GM12878 (cell line): ENCODE data around the gene ZSCAN20. TPM values are rescaled to one million over a fixed set of nuclear protein-coding genes. Genes with fewer than 3 reads are reported as not detected.

Source experiments
- CBFB ChIP-seq: IDR thresholded peaks from 2 replicates; pipeline ENCODE4 v1.6.1; 2016; ENCODE audit warnings: antibody characterized with exemption, low read depth
- EP300 ChIP-seq, 2 experiments: fragments of 150-350 bp in 1 of 2; IDR thresholded peaks; 2 replicates each; pipeline ENCODE4 v1.6.1; 2011 to 2012; ENCODE audit warnings: low read depth in 2 of 2, low read length in 2 of 2, borderline replicate concordance in 1 of 2, improper control_type of control experiment in 1 of 2, inconsistent platforms in 1 of 2; ENCODE audit not compliant: control insufficient read depth in 1 of 2
- FOS ChIP-seq: IDR thresholded peaks from 3 replicates; pipeline ENCODE4 v1.6.1; 2011; ENCODE audit warnings: borderline replicate concordance; ENCODE audit not compliant: insufficient read length; ENCODE audit errors: extremely low read depth
- IKZF1 ChIP-seq: fragments of 450-650 bp; conservative IDR thresholded peaks from 2 replicates; pipeline ENCODE4 v1.6.1; 2017; ENCODE audit warnings: antibody characterized with exemption, mild to moderate bottlenecking
- KLF5 ChIP-seq: fragments of 450-650 bp; IDR thresholded peaks from 2 replicates; pipeline ENCODE4 v1.6.1; 2014; ENCODE audit warnings: mild to moderate bottlenecking; ENCODE audit not compliant: partially characterized antibody
- LARP7 ChIP-seq: fragments of 450-650 bp; IDR thresholded peaks from 2 replicates; pipeline ENCODE4 v1.6.1; 2017; ENCODE audit warnings: mild to moderate bottlenecking
- MTA2 ChIP-seq: fragments of 450-650 bp; IDR thresholded peaks from 2 replicates; pipeline ENCODE4 v1.6.1; 2016; ENCODE audit warnings: low read depth, mild to moderate bottlenecking, moderate library complexity
- MXI1 ChIP-seq: fragments of 150-350 bp; IDR thresholded peaks from 2 replicates; pipeline ENCODE4 v1.6.1; 2011; ENCODE audit warnings: low read depth, mild to moderate bottlenecking, inconsistent platforms, low read length, improper control_type of control experiment
- NBN ChIP-seq: fragments of 450-650 bp; IDR thresholded peaks from 2 replicates; pipeline ENCODE4 v1.6.1; 2016
- POLR2A ChIP-seq: IDR thresholded peaks from 2 replicates; pipeline ENCODE4 v1.6.1; 2011; ENCODE audit warnings: low read depth, mild to moderate bottlenecking, low read length
- RBBP5 ChIP-seq: fragments of 200-600 bp; sonication (generic); conservative IDR thresholded peaks from 2 replicates; pipeline ENCODE4 v1.6.1; 2016
- RCOR1 ChIP-seq: conservative IDR thresholded peaks from 2 replicates; pipeline ENCODE4 v1.6.1; 2012; ENCODE audit warnings: low read depth, low read length, improper control_type of control experiment
- SMC3 ChIP-seq: IDR thresholded peaks from 2 replicates; pipeline ENCODE4 v1.6.1; 2011; ENCODE audit warnings: low read length, improper control_type of control experiment, borderline replicate concordance
- TBL1XR1 ChIP-seq: IDR thresholded peaks from 2 replicates; pipeline ENCODE4 v1.6.1; 2012; ENCODE audit warnings: low read depth, low read length, improper control_type of control experiment
- YBX1 ChIP-seq: fragments of 450-650 bp; IDR thresholded peaks from 2 replicates; pipeline ENCODE4 v1.6.1; 2016; ENCODE audit warnings: antibody characterized with exemption
- ZNF207 ChIP-seq: fragments of 450-650 bp; IDR thresholded peaks from 2 replicates; pipeline ENCODE4 v1.6.1; 2014; ENCODE audit warnings: antibody characterized with exemption, mild to moderate bottlenecking, borderline replicate concordance
- polyA plus RNA-seq, 11 experiments: library from polyadenylated mRNA; depleted of rRNA in 4 of 11; unstranded in 6 of 11; stranded (reverse) in 5 of 11; fragments of >200 nt; fragmentation: Nextera tagmentation in 4 of 11; fragmentation: Illumina TruSeq in 1 of 11; extraction: Ambion mirVana in 4 of 11; extraction: Trizol in 1 of 11; gene quantifications; 1 replicate in 1 of 11; 2 replicates in 10 of 11; pipeline versions ENCODE4 v1.2.1 to v1.2.3, GENCODE V29; 2011 to 2016; ENCODE audit warnings: inconsistent platforms in 2 of 11, missing spikeins in 2 of 11, low read depth in 1 of 11
- total RNA-seq, 4 experiments: library from RNA; depleted of rRNA in 3 of 4; stranded (reverse); fragments of >200 nt in 3 of 4; fragmentation: Illumina TruSeq in 1 of 4; extraction: Trizol in 1 of 4; gene quantifications; 2 replicates each; pipeline versions ENCODE4 v1.2.1 to v1.2.3, GENCODE V29; 2013 to 2021
- TF ChIP-seq, protein P1 (sequence below): fragments of 450-650 bp; conservative IDR thresholded peaks from 2 replicates; pipeline ENCODE4 v1.6.1; 2017; ENCODE audit warnings: mild to moderate bottlenecking, moderate library complexity
- TF ChIP-seq, protein P2 (sequence below): IDR thresholded peaks from 2 replicates; pipeline ENCODE4 v1.6.1; 2011; ENCODE audit warnings: low read depth, low read length, improper control_type of control experiment, borderline replicate concordance
- TF ChIP-seq, protein P3 (sequence below): fragments of 450-650 bp; IDR thresholded peaks from 2 replicates; pipeline ENCODE4 v1.6.1; 2017; ENCODE audit warnings: borderline replicate concordance
- TF ChIP-seq, protein P4 (sequence below): fragments of 450-650 bp; IDR thresholded peaks from 2 replicates; pipeline ENCODE4 v1.6.1; 2016; ENCODE audit warnings: mild to moderate bottlenecking
- TF ChIP-seq, protein P5 (sequence below): fragments of 450-650 bp; formaldehyde crosslinking; IDR thresholded peaks from 2 replicates; pipeline ENCODE4 v1.4.0; 2022; ENCODE audit warnings: mild to moderate bottlenecking, moderate library complexity
- TF ChIP-seq, protein P6 (sequence below): fragments of 150-350 bp; IDR thresholded peaks from 2 replicates; pipeline ENCODE4 v1.6.1; 2014; ENCODE audit warnings: mild to moderate bottlenecking, low read depth, low read length

ZSCAN20 gene
- total and polyA plus RNA-seq, 10 of the 15 experiments (the other 5 are each of a cell fraction or from before 2014, with no cell fraction given): 0.35 to 5.1 (median 2.4) TPM

DNA sequence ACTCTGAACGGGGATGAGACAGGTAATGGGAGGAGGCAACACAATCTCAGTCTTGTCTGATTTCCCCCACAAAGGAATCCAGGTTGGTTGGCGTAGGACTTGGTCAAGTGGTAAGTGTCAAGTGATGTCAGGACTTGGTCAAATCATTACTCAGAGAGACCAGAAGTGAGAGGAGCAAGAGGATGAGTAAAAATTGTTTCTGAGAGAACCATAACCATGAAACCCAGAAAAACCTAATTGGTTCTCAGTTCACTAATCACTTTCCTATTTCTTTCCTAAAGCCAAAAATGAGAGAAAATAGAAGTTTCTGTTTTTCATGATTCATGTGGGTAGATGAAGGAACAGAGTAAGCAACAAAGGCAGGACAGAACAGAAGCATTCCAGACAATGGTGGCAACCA lies 46.5 kb upstream of the ZSCAN20 start (continued):
- TF ChIP-seq, protein P1, sequence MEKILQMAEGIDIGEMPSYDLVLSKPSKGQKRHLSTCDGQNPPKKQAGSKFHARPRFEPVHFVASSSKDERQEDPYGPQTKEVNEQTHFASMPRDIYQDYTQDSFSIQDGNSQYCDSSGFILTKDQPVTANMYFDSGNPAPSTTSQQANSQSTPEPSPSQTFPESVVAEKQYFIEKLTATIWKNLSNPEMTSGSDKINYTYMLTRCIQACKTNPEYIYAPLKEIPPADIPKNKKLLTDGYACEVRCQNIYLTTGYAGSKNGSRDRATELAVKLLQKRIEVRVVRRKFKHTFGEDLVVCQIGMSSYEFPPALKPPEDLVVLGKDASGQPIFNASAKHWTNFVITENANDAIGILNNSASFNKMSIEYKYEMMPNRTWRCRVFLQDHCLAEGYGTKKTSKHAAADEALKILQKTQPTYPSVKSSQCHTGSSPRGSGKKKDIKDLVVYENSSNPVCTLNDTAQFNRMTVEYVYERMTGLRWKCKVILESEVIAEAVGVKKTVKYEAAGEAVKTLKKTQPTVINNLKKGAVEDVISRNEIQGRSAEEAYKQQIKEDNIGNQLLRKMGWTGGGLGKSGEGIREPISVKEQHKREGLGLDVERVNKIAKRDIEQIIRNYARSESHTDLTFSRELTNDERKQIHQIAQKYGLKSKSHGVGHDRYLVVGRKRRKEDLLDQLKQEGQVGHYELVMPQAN: no peak
- TF ChIP-seq ZNF207 (no peak), TBL1XR1 (peak; percentile 58; the same call in 1 of the 2 replicates), EP300 (IDR thresholded peaks at IDR 0.05; ENCODE audit: borderline replicate concordance in 1 of 2, control insufficient read depth in 1 of 2, low read depth in 2 of 2, low read length in 2 of 2) (peak in 1 of 2 experiments; percentile 59; a peak in 1 of 4 replicates), CBFB (no peak), SMC3 (no peak), FOS (no peak), POLR2A (no peak), RCOR1 (no peak), LARP7 (no peak), IKZF1 (no peak), YBX1 (no peak), MXI1 (no peak), MTA2 (peak; percentile 72; the same call in 1 of the 2 replicates), NBN (no peak), KLF5 (no peak), RBBP5 (no peak)
- TF ChIP-seq, protein P2, sequence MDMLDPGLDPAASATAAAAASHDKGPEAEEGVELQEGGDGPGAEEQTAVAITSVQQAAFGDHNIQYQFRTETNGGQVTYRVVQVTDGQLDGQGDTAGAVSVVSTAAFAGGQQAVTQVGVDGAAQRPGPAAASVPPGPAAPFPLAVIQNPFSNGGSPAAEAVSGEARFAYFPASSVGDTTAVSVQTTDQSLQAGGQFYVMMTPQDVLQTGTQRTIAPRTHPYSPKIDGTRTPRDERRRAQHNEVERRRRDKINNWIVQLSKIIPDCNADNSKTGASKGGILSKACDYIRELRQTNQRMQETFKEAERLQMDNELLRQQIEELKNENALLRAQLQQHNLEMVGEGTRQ: no peak
- TF ChIP-seq, protein P3, sequence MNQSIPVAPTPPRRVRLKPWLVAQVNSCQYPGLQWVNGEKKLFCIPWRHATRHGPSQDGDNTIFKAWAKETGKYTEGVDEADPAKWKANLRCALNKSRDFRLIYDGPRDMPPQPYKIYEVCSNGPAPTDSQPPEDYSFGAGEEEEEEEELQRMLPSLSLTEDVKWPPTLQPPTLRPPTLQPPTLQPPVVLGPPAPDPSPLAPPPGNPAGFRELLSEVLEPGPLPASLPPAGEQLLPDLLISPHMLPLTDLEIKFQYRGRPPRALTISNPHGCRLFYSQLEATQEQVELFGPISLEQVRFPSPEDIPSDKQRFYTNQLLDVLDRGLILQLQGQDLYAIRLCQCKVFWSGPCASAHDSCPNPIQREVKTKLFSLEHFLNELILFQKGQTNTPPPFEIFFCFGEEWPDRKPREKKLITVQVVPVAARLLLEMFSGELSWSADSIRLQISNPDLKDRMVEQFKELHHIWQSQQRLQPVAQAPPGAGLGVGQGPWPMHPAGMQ: no peak
- TF ChIP-seq, protein P4, sequence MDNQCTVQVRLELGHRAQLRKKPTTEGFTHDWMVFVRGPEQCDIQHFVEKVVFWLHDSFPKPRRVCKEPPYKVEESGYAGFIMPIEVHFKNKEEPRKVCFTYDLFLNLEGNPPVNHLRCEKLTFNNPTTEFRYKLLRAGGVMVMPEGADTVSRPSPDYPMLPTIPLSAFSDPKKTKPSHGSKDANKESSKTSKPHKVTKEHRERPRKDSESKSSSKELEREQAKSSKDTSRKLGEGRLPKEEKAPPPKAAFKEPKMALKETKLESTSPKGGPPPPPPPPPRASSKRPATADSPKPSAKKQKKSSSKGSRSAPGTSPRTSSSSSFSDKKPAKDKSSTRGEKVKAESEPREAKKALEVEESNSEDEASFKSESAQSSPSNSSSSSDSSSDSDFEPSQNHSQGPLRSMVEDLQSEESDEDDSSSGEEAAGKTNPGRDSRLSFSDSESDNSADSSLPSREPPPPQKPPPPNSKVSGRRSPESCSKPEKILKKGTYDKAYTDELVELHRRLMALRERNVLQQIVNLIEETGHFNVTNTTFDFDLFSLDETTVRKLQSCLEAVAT: no peak
- TF ChIP-seq, protein P5, sequence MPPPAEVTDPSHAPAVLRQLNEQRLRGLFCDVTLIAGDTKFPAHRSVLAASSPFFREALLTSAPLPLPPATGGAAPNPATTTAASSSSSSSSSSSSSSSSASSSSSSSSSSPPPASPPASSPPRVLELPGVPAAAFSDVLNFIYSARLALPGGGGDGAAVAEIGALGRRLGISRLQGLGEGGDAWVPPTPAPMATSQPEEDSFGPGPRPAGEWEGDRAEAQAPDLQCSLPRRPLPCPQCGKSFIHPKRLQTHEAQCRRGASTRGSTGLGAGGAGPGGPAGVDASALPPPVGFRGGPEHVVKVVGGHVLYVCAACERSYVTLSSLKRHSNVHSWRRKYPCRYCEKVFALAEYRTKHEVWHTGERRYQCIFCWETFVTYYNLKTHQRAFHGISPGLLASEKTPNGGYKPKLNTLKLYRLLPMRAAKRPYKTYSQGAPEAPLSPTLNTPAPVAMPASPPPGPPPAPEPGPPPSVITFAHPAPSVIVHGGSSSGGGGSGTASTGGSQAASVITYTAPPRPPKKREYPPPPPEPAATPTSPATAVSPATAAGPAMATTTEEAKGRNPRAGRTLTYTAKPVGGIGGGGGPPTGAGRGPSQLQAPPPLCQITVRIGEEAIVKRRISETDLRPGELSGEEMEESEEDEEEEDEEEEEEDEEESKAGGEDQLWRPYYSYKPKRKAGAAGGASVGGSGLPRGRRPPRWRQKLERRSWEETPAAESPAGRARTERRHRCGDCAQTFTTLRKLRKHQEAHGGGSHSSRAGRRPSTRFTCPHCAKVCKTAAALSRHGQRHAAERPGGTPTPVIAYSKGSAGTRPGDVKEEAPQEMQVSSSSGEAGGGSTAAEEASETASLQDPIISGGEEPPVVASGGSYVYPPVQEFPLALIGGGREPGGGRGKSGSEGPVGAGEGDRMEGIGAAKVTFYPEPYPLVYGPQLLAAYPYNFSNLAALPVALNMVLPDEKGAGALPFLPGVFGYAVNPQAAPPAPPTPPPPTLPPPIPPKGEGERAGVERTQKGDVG (CRISPR knock-in tag): no peak
- TF ChIP-seq, protein P6, sequence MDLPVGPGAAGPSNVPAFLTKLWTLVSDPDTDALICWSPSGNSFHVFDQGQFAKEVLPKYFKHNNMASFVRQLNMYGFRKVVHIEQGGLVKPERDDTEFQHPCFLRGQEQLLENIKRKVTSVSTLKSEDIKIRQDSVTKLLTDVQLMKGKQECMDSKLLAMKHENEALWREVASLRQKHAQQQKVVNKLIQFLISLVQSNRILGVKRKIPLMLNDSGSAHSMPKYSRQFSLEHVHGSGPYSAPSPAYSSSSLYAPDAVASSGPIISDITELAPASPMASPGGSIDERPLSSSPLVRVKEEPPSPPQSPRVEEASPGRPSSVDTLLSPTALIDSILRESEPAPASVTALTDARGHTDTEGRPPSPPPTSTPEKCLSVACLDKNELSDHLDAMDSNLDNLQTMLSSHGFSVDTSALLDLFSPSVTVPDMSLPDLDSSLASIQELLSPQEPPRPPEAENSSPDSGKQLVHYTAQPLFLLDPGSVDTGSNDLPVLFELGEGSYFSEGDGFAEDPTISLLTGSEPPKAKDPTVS: no peak
